GM12874 (cell line): ENCODE data around the gene AVL9.

Experiments
- CTCF ChIP-seq: IDR thresholded peaks from 2 replicates; pipeline ENCODE4 v1.5.1; 2011; ENCODE audit warnings: low read depth, mild to moderate bottlenecking, control low read depth, low read length, moderate library complexity; ENCODE audit not compliant: insufficient read depth

AVL9 gene

GRCh38 chr7:32495298-32496051 is at the start of gene AVL9:
TSS of gene AVL9 (plus strand) at chr7:32495489. CDS start at chr7:32495710, 221 bp downstream.
- TF ChIP-seq CTCF, result no peak

GRCh38 chr7:32447218-32447617 is 48.1 kb upstream of the AVL9 start:
- no peak for TF ChIP-seq CTCF

DNA sequence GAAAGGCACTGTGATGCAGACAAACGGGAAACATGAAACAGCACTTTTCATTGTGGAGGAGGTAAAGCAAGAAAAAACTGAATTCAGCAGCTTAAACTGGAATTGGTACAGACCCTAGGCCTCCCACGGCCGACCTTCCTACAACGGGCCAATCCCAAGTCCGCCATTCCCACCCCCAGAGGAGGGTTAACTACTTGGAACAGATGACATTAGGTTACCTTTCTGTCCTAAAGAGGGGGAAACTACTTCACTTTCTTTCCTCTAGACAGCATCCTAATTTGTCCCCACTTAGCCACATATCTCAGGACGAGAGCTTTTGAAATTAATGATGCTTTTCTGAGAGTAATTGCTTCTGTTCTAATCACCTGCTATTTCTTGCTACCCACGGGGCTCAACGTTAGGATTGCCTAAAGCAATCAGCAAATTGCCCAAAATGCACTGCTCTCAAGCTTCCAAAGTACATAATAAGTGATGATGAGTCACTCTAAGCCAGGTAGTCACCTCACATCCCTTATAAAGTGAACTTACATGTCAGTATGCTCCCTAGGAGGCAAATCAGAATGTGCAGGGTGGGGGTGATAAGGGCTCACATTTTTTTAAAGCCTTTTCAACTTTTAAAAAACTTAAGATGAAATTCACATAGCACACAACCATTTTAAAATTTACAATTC is 41.8 kb upstream of the AVL9 start:
- no peak for TF ChIP-seq CTCF

GRCh38 chr7:32458025-32458424 is 37.3 kb upstream of the AVL9 start:
- no peak for TF ChIP-seq CTCF

DNA sequence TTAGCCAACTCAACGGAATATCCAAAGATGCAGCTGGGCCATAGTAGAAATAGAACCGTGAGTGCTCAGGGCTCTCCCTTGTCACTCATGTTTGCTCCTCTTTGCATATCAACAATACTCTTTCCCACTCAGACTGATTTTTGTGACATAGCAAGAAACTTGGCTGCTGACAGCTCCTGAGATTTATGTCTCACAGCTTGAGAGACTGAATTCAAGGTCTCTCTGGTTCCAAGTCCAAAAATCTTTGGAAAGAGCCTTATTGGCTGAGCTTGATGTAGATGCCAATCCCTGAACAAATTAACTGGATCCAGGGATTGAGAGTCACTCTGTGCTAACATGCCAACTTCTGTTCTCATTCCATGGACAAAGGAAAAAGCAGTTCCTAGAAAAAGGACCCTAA is 35.5 kb upstream of the AVL9 start:
- no peak for TF ChIP-seq CTCF

- TF ChIP-seq CTCF, result no peak
Measured at GRCh38 chr7:32461484-32461883, 33.8 kb upstream of the AVL9 start.

- no peak for TF ChIP-seq CTCF
Measured at GRCh38 chr7:32462451-32462850, 32.8 kb upstream of the AVL9 start.
